Right lobe of liver (tissue), 6 donors: ENCODE results near the gene FHIT. TPM values are rescaled to one million over a fixed set of nuclear protein-coding genes. Genes with fewer than 3 reads are reported as not detected.

Source experiments
- ATAC-seq, 4 donors: fragments of 200-7000 bp; cut with Tn5 transposase; one replicate each; pipeline ENCODE4 v1.9.1; 2020; ENCODE audit warnings: mild to moderate bottlenecking in 4 of 4, moderate library complexity in 4 of 4
- DNase-seq, 3 donors: peaks; one replicate each; pipeline ENCODE4 v3.0.0-alpha.2; 2020
- H3K27ac ChIP-seq, 3 donors: fragments of 200-600 bp; one replicate each; pipeline ENCODE4 v1.8.0; 2022
- H3K27me3 ChIP-seq, 2 donors: fragments of 200-600 bp; one replicate each; pipeline ENCODE4 v1.8.0; 2022
- H3K36me3 ChIP-seq, 4 donors: fragments of 200-600 bp; sonication (generic) in 1 of 4; one replicate each; pipeline versions ENCODE4 v1.5.1 to v1.8.0; 2017 to 2022; ENCODE audit warnings: control low read depth in 1 of 4
- H3K4me1 ChIP-seq, 4 donors: fragments of 200-600 bp; sonication (generic) in 1 of 4; one replicate each; pipeline versions ENCODE4 v1.5.1 to v1.8.0; 2017 to 2022; ENCODE audit warnings: control low read depth in 1 of 4
- H3K4me3 ChIP-seq, 3 donors: fragments of 200-600 bp; one replicate each; pipeline ENCODE4 v1.8.0; 2022
- H3K9me3 ChIP-seq, 4 donors: fragments of 200-600 bp; sonication (generic) in 1 of 4; one replicate each; pipeline versions ENCODE4 v1.5.1 to v1.8.0; 2017 to 2022; ENCODE audit warnings: control low read depth in 1 of 4
- POLR2A ChIP-seq: fragments of 450-650 bp; IDR thresholded peaks from one replicate; pipeline ENCODE4 v1.6.1; 2017; ENCODE audit warnings: antibody characterized with exemption, mild to moderate bottlenecking
- WGBS: methylation state at CpG from one replicate; pipeline ENCODE4 v1.1.6; 2018; ENCODE audit warnings: low coverage, low lambda C conversion rate; ENCODE audit not compliant: insufficient coverage; ENCODE audit errors: missing lambda C conversion rate; 5-methylcytosine and 5-hydroxymethylcytosine counted together
- intact Hi-C, 2 donors: fragments of 100-400 bp; cut with DNase I; formaldehyde crosslinking; loops; one replicate each; pipeline versions ENCODE4 v1.11.2 to v1.14.1; 2022
- total RNA-seq, 6 experiments: library from RNA; depleted of rRNA in 2 of 6; stranded (reverse); fragments of >200 nt in 2 of 6; fragmentation: NEBNext Ultra II Directional in 3 of 6; extraction: Animal tissue kit (Norgen Biotek cat#: 25700) in 3 of 6; gene quantifications; one replicate each; pipeline versions ENCODE4 v1.1.0 to v1.2.4, GENCODE V29; 2016 to 2023
- TF ChIP-seq, protein P1 (sequence below), 4 donors: fragments of 200-600 bp in 3 of 4; fragments of 450-650 bp in 1 of 4; IDR thresholded peaks; one replicate each; pipeline versions ENCODE4 v1.5.1 to v1.8.0; 2016 to 2022; ENCODE audit warnings: antibody characterized with exemption in 4 of 4, mild to moderate bottlenecking in 2 of 4
- donor health status: DM: no; HTN: yes; CAD: no.
- donor health status: DM: no; HTN: no; CAD: no.
- donor health status: DM: no; HTN: no; CAD: no.
- donor health status: DM: no; HTN: yes; CAD: no.
- donor health status: DM: no; HTN: yes; CAD: no.

The FHIT gene
- total RNA-seq, 6 experiments from 2014 or later, result 6.6 to 11.2 (median 8.0) TPM

DNA sequence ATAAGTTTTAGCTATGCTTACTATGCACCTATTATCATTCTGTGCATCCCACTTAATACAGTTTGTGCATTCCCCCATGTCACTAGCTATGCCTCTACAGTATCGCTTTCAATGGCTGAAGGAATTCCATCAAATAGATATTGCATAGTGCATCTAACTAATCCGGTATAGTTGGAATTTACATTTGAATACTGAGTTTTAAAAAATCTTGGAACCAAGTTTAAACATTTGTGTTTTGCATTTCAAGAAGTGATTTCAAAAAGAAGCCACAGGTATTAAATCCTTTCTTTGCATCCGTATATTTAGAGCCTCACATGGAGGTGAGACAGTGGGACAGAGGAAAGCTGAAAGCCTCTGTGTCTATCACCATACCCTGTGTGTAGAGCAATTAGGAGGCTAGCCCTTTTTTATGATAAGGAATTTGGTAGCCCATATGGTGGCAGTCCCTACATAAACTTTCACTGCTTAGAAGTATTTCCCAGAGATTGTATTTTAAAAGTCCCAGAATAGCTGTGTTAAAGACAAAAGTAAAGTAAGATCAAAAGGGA lies 1241.2 kb downstream of the FHIT start:
- WGBS, result 91% methylated on average over 3 of the region's 3 CpGs
- Histone ChIP-seq H3K27ac (no peak overlapping the region), H3K4me1 (no peaks in the 10 kb centered on the region), H3K4me3 (no peak overlapping the region), H3K9me3 (no peaks in the 10 kb centered on the region), H3K36me3 (no peaks in the 10 kb centered on the region), H3K27me3 (no peaks in the 10 kb centered on the region)
- no peak for TF ChIP-seq POLR2A
- TF ChIP-seq, protein P1, sequence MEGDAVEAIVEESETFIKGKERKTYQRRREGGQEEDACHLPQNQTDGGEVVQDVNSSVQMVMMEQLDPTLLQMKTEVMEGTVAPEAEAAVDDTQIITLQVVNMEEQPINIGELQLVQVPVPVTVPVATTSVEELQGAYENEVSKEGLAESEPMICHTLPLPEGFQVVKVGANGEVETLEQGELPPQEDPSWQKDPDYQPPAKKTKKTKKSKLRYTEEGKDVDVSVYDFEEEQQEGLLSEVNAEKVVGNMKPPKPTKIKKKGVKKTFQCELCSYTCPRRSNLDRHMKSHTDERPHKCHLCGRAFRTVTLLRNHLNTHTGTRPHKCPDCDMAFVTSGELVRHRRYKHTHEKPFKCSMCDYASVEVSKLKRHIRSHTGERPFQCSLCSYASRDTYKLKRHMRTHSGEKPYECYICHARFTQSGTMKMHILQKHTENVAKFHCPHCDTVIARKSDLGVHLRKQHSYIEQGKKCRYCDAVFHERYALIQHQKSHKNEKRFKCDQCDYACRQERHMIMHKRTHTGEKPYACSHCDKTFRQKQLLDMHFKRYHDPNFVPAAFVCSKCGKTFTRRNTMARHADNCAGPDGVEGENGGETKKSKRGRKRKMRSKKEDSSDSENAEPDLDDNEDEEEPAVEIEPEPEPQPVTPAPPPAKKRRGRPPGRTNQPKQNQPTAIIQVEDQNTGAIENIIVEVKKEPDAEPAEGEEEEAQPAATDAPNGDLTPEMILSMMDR (IDR thresholded peaks at IDR 0.05), result no peak
- DNase-seq, result no peak
- ATAC-seq, result no peak
- intact Hi-C loops, result no loop called here

- Histone ChIP-seq H3K9me3 (no peaks in the 10 kb centered on the region), H3K27me3 (no peaks in the 10 kb centered on the region), H3K36me3 (no peaks in the 10 kb centered on the region), H3K27ac (no peak overlapping the region), H3K4me3 (no peak overlapping the region), H3K4me1 (no peaks in the 10 kb centered on the region)
- intact Hi-C loops, result no loop called here
- WGBS, result 92% methylated on average over 5 of the region's 6 CpGs
- DNase-seq (no peak), ATAC-seq (no peak)
- no peak for TF ChIP-seq POLR2A
- TF ChIP-seq, protein P1 (IDR thresholded peaks at IDR 0.05), result no peak
Observed at GRCh38 chr3:60001369-60001768, 1249.9 kb downstream of the FHIT start.

DNA sequence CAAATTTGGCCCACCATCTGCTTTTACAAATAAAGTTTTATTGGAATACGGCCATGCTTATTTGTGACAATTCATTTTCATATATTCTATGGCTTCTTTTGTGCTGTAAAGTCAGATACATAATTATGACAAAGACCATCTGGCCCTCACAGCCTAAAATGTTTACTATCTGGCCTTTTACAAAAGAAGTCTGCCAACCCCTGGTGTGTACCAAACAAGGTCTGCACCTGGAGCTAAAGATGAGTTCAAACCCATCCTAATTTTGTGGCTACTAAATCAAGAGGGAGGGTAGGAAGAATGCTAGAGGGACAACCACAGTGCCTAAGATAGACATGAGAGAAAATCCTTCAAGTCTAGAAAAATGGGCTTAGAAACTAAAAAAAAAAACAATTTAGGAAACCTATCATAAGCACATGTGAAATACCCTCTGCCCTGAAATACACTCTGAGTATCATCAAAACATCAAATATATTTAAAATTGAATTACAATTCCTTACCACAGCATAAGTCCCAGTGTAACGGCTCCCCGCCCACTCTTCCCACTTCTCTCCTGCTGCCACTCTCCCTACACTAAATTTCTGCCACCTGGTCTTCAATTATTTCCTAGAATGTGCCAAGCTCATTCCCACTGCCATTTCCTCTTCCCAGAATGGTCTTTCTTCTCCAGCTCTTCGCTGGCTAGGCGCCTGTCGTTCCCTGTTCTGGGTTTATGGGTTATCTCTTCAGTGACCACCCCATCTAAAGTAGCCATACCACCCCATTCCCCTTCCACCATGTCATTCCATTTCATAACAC lies 1250.7 kb downstream of the FHIT start:
- Histone ChIP-seq H3K4me3 (no peak overlapping the region), H3K27ac (no peak overlapping the region), H3K36me3 (no peaks in the 10 kb centered on the region), H3K27me3 (no peaks in the 10 kb centered on the region), H3K4me1 (no peaks in the 10 kb centered on the region), H3K9me3 (no peaks in the 10 kb centered on the region)
- intact Hi-C loops, result no loop called here
- ATAC-seq, result no peak
- DNase-seq, result no peak
- 91% methylated on average over 6 of the region's 6 CpGs for WGBS
- TF ChIP-seq, protein P1 (IDR thresholded peaks at IDR 0.05), result no peak
- TF ChIP-seq POLR2A, result no peak

GRCh38 chr3:59998058-59998457 lies 1253.2 kb downstream of the FHIT start:
- 48% methylated on average over 6 of the region's 6 CpGs for WGBS
- Histone ChIP-seq H3K27me3 (no peaks in the 10 kb centered on the region), H3K9me3 (no peaks in the 10 kb centered on the region), H3K4me1 (no peaks in the 10 kb centered on the region), H3K27ac (no peak overlapping the region), H3K36me3 (no peaks in the 10 kb centered on the region), H3K4me3 (no peak overlapping the region)
- DNase-seq, result no peak
- TF ChIP-seq POLR2A, result no peak
- TF ChIP-seq, protein P1 (IDR thresholded peaks at IDR 0.05), result no peak
- intact Hi-C loops, result no loop called here
- ATAC-seq, result no peak
